T-helper 1 cell treated with Interleukin-12 subunit alpha and Interleukin-12 subunit beta and Interleukin-4 antibody, amounts not matched to agents 30 ng/mL and 1 ng/mL, for 36 hours (primary cell): Measurements from ENCODE around the gene KCNQ1. TPM values are rescaled to one million over a fixed set of nuclear protein-coding genes. Genes with fewer than 3 reads are reported as not detected.

Experiments used
- intact Hi-C: fragments of 100-400 bp; cut with micrococcal nuclease; formaldehyde crosslinking; loops from one replicate; pipeline ENCODE4 v1.15.1; 2024
- total RNA-seq: library from RNA; stranded (reverse); gene quantifications from 2 replicates; pipeline ENCODE4 v1.2.3, GENCODE V29; 2022

Gene KCNQ1
- total RNA-seq, 1 donor from 2014 or later = 16.9 TPM

- intact Hi-C loops = no loop called here
Observed at GRCh38 chr11:2441171-2441570, 3.6 kb upstream of the KCNQ1 start.

GRCh38 chr11:2442589-2442988 lies 2.2 kb upstream of the KCNQ1 start:
- intact Hi-C loops = no loop called here

GRCh38 chr11:2443406-2443805 lies 1.4 kb upstream of the KCNQ1 start:
- intact Hi-C loops = no loop called here

- intact Hi-C loops = loop anchor here (1.0 to 2.0 kb wide), 2 partner anchors 66 to 613 kb away; partner anchors contain the start of gene CARS1
Observed at GRCh38 chr11:2443881-2444820, 657 bp upstream of the KCNQ1 start, which contains the start of gene TRPM5. Gene TRPM5, minus strand, starts transcription at chr11:2444514. Its CDS starts 21,478 bp downstream, at chr11:2423036.

GRCh38 chr11:2445746-2446551 lies 1.1 kb downstream of the KCNQ1 start:
- intact Hi-C loops = loop anchor here (1.0 to 5.0 kb wide), 3 partner anchors 86 to 611 kb away; partner anchors contain the start of gene CARS1

- intact Hi-C loops = loop anchor here (1.0 to 5.0 kb wide), 3 partner anchors 21 to 86 kb away; partner anchors contain the start of gene TSSC4
Observed at GRCh38 chr11:2446590-2447252, 1.9 kb downstream of the KCNQ1 start.

GRCh38 chr11:2447253-2447950 lies 2.6 kb downstream of the KCNQ1 start:
- intact Hi-C loops = loop anchor here (1.0 to 5.0 kb wide), 3 partner anchors 20 to 85 kb away; partner anchors contain the start of gene TSSC4

- intact Hi-C loops = loop anchor here (1.0 to 5.0 kb wide), 3 partner anchors 19 to 84 kb away; partner anchors contain the start of gene TSSC4
Observed at GRCh38 chr11:2447951-2448650, 3.3 kb downstream of the KCNQ1 start.

GRCh38 chr11:2448661-2449547 lies 4.1 kb downstream of the KCNQ1 start:
- intact Hi-C loops = loop anchor here (5.0 kb wide), 1 partner anchor 83 kb away; no protein-coding TSS in a partner anchor

- intact Hi-C loops = loop anchor here (5.0 kb wide), 1 partner anchor 83 kb away; no protein-coding TSS in a partner anchor
Observed at GRCh38 chr11:2449548-2450320, 4.9 kb downstream of the KCNQ1 start.

GRCh38 chr11:2450321-2451041 lies 5.7 kb downstream of the KCNQ1 start:
- intact Hi-C loops = no loop called here

- intact Hi-C loops = no loop called here
Observed at GRCh38 chr11:2451336-2451735, 6.5 kb downstream of the KCNQ1 start.

- intact Hi-C loops = no loop called here
Observed at GRCh38 chr11:2451916-2452315, 7.1 kb downstream of the KCNQ1 start.

- intact Hi-C loops = no loop called here
Observed at GRCh38 chr11:2452321-2453012, 7.7 kb downstream of the KCNQ1 start.

GRCh38 chr11:2453436-2453835 lies 8.6 kb downstream of the KCNQ1 start:
- intact Hi-C loops = no loop called here

- intact Hi-C loops = no loop called here
Observed at GRCh38 chr11:2458321-2458720, 13.5 kb downstream of the KCNQ1 start.
